ENCODE data around the gene MFAP1. TPM values are rescaled to one million over a fixed set of nuclear protein-coding genes. Genes with fewer than 3 reads are reported as not detected.

Gene MFAP1
- total RNA-seq, 1 donor from 2014 or later, result 29.6 TPM

DNA sequence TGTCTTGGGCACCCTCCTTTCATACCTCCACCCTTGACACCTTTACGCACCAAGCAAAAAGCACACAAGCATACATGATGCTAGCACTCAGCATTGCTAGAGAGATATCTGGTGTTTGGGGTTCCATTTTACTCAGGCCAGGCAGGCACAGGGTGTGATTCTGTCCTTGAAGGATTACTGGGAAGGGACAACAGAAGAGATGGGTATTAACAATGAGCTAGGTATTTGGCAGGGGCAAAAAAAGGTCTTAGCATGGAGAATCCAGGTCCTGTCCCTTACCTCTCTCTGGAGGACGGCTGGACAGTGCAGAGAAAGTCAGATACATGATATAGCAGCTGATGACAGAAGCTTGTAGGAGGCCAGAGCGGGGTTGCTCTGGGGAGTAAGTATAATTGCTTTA, 27.9 kb downstream of the MFAP1 start:
- peaks cover 60% of the 10 kb centered on the region for H3K4me1 Mint-ChIP-seq (ENCODE audit: unreplicated experiment)
- H3K36me3 Mint-ChIP-seq (ENCODE audit: unreplicated experiment), result peaks cover 29% of the 10 kb centered on the region
- no peak for DNase-seq (ENCODE audit: extremely low spot score, unreplicated experiment)
- H3K27me3 Mint-ChIP-seq (ENCODE audit: unreplicated experiment), result no peaks in the 10 kb centered on the region
- H3K4me3 Mint-ChIP-seq (ENCODE audit: unreplicated experiment), result no peak overlapping the region
- TF ChIP-seq, protein P1, sequence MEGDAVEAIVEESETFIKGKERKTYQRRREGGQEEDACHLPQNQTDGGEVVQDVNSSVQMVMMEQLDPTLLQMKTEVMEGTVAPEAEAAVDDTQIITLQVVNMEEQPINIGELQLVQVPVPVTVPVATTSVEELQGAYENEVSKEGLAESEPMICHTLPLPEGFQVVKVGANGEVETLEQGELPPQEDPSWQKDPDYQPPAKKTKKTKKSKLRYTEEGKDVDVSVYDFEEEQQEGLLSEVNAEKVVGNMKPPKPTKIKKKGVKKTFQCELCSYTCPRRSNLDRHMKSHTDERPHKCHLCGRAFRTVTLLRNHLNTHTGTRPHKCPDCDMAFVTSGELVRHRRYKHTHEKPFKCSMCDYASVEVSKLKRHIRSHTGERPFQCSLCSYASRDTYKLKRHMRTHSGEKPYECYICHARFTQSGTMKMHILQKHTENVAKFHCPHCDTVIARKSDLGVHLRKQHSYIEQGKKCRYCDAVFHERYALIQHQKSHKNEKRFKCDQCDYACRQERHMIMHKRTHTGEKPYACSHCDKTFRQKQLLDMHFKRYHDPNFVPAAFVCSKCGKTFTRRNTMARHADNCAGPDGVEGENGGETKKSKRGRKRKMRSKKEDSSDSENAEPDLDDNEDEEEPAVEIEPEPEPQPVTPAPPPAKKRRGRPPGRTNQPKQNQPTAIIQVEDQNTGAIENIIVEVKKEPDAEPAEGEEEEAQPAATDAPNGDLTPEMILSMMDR (IDR thresholded peaks at IDR 0.05), result no peak
- peak overlapping the region; percentile 48 for H3K27ac Mint-ChIP-seq (ENCODE audit: unreplicated experiment)
- no peaks in the 10 kb centered on the region for H3K9me3 Mint-ChIP-seq (ENCODE audit: unreplicated experiment)

DNA sequence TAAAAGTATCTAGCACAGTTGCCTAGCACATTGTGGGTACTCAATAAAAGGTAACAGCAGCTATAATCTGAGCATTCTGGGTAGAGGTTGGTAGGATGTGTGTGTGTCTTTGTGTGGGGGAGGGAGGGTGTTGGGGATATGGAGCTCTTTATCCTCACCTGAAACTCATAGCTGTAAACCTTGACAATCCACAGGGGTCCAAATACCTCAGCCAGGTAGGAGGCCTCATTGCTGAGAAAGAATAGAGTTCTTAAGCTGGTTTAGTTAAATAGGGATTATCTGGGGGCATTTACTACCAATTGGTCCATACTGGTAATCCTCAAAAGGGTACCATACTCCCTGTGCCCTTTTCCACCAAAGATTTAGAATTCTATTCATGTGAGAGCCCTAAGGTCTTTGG, 28.5 kb downstream of the MFAP1 start:
- H3K4me1 Mint-ChIP-seq (ENCODE audit: unreplicated experiment), result peaks cover 57% of the 10 kb centered on the region
- peak overlapping the region; percentile 48 for H3K27ac Mint-ChIP-seq (ENCODE audit: unreplicated experiment)
- DNase-seq (ENCODE audit: extremely low spot score, unreplicated experiment), result no peak
- TF ChIP-seq, protein P1 (IDR thresholded peaks at IDR 0.05), result no peak
- H3K27me3 Mint-ChIP-seq (ENCODE audit: unreplicated experiment), result no peaks in the 10 kb centered on the region
- no peak overlapping the region for H3K4me3 Mint-ChIP-seq (ENCODE audit: unreplicated experiment)
- H3K9me3 Mint-ChIP-seq (ENCODE audit: unreplicated experiment), result no peaks in the 10 kb centered on the region
- H3K36me3 Mint-ChIP-seq (ENCODE audit: unreplicated experiment), result peaks cover 28% of the 10 kb centered on the region

DNA sequence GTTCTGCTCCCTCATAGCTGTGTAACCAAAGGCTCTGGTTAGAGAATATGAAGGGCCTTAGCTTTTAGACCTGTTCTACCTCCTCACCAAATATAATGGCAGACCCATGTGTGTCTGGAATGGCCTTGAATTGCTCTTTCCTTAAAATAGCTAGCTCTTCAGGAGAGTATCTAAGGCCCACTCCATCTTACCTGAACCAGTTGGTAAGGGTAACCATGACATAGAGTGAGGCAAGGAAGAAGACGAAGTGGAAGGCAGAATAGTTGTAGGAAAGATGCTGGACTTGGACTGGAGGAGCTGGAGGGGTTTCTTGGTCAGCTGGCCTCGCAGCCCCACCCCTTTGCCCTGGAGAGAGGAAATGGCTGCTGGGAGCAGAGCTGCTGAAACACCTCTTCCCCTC, 29.3 kb downstream of the MFAP1 start:
- H3K4me1 Mint-ChIP-seq (ENCODE audit: unreplicated experiment), result peaks cover 53% of the 10 kb centered on the region
- H3K4me3 Mint-ChIP-seq (ENCODE audit: unreplicated experiment), result no peak overlapping the region
- DNase-seq (ENCODE audit: extremely low spot score, unreplicated experiment), result no peak
- H3K27ac Mint-ChIP-seq (ENCODE audit: unreplicated experiment), result no peak overlapping the region
- TF ChIP-seq, protein P1 (IDR thresholded peaks at IDR 0.05), result no peak
- no peaks in the 10 kb centered on the region for H3K27me3 Mint-ChIP-seq (ENCODE audit: unreplicated experiment)
- no peaks in the 10 kb centered on the region for H3K9me3 Mint-ChIP-seq (ENCODE audit: unreplicated experiment)
- H3K36me3 Mint-ChIP-seq (ENCODE audit: unreplicated experiment), result peaks cover 26% of the 10 kb centered on the region

DNA sequence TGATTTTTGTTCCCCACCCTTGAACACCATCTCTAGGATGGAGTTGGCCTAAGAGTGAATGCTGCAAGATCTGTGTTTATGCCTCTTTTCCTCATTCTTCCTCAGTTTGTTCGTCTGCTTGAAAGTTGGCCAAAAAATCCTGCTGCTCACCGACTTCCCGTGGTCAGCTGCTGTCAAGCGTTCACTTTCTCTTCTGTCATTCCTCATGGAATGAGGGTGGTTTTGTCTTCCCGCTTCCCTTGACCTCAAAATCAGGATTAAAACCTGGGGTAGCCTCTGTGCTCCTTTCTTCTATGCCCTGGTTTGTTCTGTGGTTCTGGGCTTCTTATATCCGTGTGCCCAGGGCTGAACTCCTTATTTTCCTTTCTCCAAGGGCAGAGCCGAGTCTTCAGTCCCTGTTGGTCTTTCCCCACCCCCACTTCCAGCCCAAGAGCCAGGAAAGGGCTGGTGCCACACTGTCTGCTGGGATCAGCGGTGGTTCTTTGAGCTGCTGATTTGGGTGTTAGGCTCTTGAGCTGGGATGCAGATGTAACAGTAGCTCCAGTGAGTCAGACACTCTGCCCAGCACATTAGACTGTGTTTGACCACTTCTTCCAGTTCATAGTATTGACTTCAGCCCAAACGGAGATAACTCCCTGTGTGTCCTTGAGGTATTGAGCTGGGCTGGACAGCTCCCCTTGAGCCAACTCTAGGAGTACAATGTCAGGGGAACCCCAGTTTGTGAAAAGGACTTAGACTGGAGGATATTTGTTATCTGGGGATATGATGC, 30.0 kb downstream of the MFAP1 start:
- Mint-ChIP-seq H3K4me3 (ENCODE audit: unreplicated experiment) (peak overlapping the region; percentile 97), H3K4me1 (ENCODE audit: unreplicated experiment) (peaks cover 48% of the 10 kb centered on the region), H3K9me3 (ENCODE audit: unreplicated experiment) (no peaks in the 10 kb centered on the region), H3K27ac (ENCODE audit: unreplicated experiment) (peak overlapping the region; percentile 99), H3K36me3 (ENCODE audit: unreplicated experiment) (peaks cover 26% of the 10 kb centered on the region), H3K27me3 (ENCODE audit: unreplicated experiment) (no peaks in the 10 kb centered on the region)
- no peak for DNase-seq (ENCODE audit: extremely low spot score, unreplicated experiment)
- TF ChIP-seq, protein P1 (IDR thresholded peaks at IDR 0.05), result no peak

DNA sequence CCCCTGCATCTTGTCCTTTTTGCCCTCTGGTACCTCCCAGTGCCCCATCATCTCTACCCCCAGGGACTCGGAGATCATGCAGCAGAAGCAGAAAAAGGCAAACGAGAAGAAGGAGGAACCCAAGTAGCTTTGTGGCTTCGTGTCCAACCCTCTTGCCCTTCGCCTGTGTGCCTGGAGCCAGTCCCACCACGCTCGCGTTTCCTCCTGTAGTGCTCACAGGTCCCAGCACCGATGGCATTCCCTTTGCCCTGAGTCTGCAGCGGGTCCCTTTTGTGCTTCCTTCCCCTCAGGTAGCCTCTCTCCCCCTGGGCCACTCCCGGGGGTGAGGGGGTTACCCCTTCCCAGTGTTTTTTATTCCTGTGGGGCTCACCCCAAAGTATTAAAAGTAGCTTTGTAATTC, 30.8 kb downstream of the MFAP1 start:
- DNase-seq (ENCODE audit: extremely low spot score, unreplicated experiment), result no peak
- H3K9me3 Mint-ChIP-seq (ENCODE audit: unreplicated experiment), result no peaks in the 10 kb centered on the region

More for the DNA sequence above, 30.8 kb downstream of the MFAP1 start:
- Mint-ChIP-seq H3K27me3 (ENCODE audit: unreplicated experiment) (no peaks in the 10 kb centered on the region), H3K4me1 (ENCODE audit: unreplicated experiment) (peaks cover 47% of the 10 kb centered on the region), H3K4me3 (ENCODE audit: unreplicated experiment) (peak overlapping the region; percentile 97), H3K27ac (ENCODE audit: unreplicated experiment) (peak overlapping the region; percentile 99), H3K36me3 (ENCODE audit: unreplicated experiment) (peaks cover 26% of the 10 kb centered on the region)
- TF ChIP-seq, protein P1 (IDR thresholded peaks at IDR 0.05), result no peak
